Adrenal gland (tissue), 5 donors: Measurements from ENCODE around the gene CAMK1D.

ENCODE experiments used
- POLR2A ChIP-seq, 2 donors: fragments of 450-650 bp; IDR thresholded peaks; one replicate each; pipeline ENCODE4 v1.6.1; 2017; ENCODE audit warnings: antibody characterized with exemption in 2 of 2, mild to moderate bottlenecking in 2 of 2, moderate library complexity in 1 of 2
- TF ChIP-seq, protein P1 (sequence below), 6 experiments: fragments of 450-650 bp in 4 of 6; fragments of 200-600 bp in 2 of 6; sonication (generic) in 1 of 6; IDR thresholded peaks; 1 replicate in 5 of 6; 2 replicates in 1 of 6; pipeline versions ENCODE4 v1.5.1 to v1.8.0; 2016 to 2021; ENCODE audit warnings: antibody characterized with exemption in 6 of 6, mild to moderate bottlenecking in 2 of 6, moderate library complexity in 1 of 6
- donor health status: DM: no; HTN: no; CAD: no.

DNA sequence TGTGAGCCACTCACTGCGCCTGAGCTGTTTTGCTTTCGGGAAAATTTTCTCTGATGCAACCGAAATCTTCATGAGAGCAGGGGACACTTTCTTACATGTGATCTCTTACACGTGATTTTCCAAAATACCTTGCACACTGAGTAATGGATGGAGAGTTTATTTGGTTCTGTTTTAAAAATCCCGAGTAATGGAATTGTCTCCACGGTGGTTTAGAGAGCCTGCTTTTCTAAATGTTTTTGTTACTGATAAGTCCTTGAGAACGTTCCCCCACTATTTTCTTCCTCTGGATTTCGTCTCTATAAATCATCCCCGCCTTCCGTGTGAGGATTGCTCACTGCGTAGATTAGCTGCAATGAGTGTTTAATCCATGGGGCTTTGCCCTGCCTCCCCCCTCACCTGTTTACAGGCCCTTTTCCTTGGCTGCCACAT is 25.7 kb downstream of the CAMK1D start:
- no peak for TF ChIP-seq POLR2A (IDR thresholded peaks at IDR 0.05)
- TF ChIP-seq, protein P1, sequence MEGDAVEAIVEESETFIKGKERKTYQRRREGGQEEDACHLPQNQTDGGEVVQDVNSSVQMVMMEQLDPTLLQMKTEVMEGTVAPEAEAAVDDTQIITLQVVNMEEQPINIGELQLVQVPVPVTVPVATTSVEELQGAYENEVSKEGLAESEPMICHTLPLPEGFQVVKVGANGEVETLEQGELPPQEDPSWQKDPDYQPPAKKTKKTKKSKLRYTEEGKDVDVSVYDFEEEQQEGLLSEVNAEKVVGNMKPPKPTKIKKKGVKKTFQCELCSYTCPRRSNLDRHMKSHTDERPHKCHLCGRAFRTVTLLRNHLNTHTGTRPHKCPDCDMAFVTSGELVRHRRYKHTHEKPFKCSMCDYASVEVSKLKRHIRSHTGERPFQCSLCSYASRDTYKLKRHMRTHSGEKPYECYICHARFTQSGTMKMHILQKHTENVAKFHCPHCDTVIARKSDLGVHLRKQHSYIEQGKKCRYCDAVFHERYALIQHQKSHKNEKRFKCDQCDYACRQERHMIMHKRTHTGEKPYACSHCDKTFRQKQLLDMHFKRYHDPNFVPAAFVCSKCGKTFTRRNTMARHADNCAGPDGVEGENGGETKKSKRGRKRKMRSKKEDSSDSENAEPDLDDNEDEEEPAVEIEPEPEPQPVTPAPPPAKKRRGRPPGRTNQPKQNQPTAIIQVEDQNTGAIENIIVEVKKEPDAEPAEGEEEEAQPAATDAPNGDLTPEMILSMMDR (IDR thresholded peaks at IDR 0.05), result no peak
